H1 (cell line): Measurements from ENCODE around the gene BMP4. TPM values are rescaled to one million over a fixed set of nuclear protein-coding genes. Genes with fewer than 3 reads are reported as not detected.

Source experiments
- ASH2L ChIP-seq: fragments of 200-600, 300-600 bp; sonication (generic); IDR thresholded peaks from one replicate; pipeline ENCODE4 v1.7.1; 2017; ENCODE audit warnings: low read length
- BRCA1 ChIP-seq: IDR thresholded peaks from 2 replicates; pipeline ENCODE4 v1.6.1; 2012; ENCODE audit warnings: low read depth, low read length, improper control_type of control experiment
- EGR1 ChIP-seq: IDR thresholded peaks from 2 replicates; pipeline ENCODE4 v1.6.1; 2011; ENCODE audit warnings: low read depth, low read length, borderline replicate concordance
- EP300 ChIP-seq, 2 experiments: IDR thresholded peaks; 1 replicate in 1 of 2; 2 replicates in 1 of 2; pipeline ENCODE4 v1.6.1; 2011 to 2012; ENCODE audit warnings: low read depth in 2 of 2, low read length in 2 of 2, mild to moderate bottlenecking in 2 of 2, borderline replicate concordance in 1 of 2, inconsistent platforms in 1 of 2, moderate library complexity in 1 of 2
- EZH2 ChIP-seq: fragments of 200-600 bp; sonication (generic); IDR thresholded peaks from 2 replicates; pipeline ENCODE4 v1.7.1; 2012; ENCODE audit warnings: low read depth, mild to moderate bottlenecking, moderate library complexity, low read length, inconsistent platforms; ENCODE audit not compliant: severe bottlenecking
- HDAC2 ChIP-seq, 2 experiments: fragments of 300-600 bp in 1 of 2; sonication (generic) in 1 of 2; IDR thresholded peaks; 2 replicates each; pipeline ENCODE4 v1.6.1; 2011 to 2012; ENCODE audit warnings: low read depth in 2 of 2, low read length in 2 of 2, mild to moderate bottlenecking in 2 of 2, moderate library complexity in 2 of 2, borderline replicate concordance in 1 of 2, inconsistent platforms in 1 of 2
- NANOG ChIP-seq: IDR thresholded peaks from 2 replicates; pipeline ENCODE4 v1.6.1; 2011; ENCODE audit warnings: low read length, low read depth, mild to moderate bottlenecking, inconsistent platforms; ENCODE audit not compliant: insufficient read depth, poor library complexity, severe bottlenecking
- RNF2 ChIP-seq: fragments of 200-900, 300-1000 bp; sonication (generic); IDR thresholded peaks from 2 replicates; pipeline ENCODE4 v1.7.1; 2016; ENCODE audit warnings: borderline replicate concordance, low read depth, mild to moderate bottlenecking, antibody characterized with exemption, low read length; ENCODE audit not compliant: poor library complexity, severe bottlenecking; ENCODE audit errors: missing control alignments
- SAP30 ChIP-seq: fragments of 300-600 bp; sonication (generic); IDR thresholded peaks from 2 replicates; pipeline ENCODE4 v1.7.1; 2012; ENCODE audit warnings: low read length, moderate library complexity, mild to moderate bottlenecking, inconsistent platforms; ENCODE audit not compliant: insufficient read depth, insufficient replicate concordance
- SIN3A ChIP-seq, 2 experiments: IDR thresholded peaks in 1 of 2; conservative IDR thresholded peaks in 1 of 2; 2 replicates each; pipeline ENCODE4 v1.6.1; 2011 to 2012; ENCODE audit warnings: low read length in 2 of 2, improper control_type of control experiment in 1 of 2, low read depth in 1 of 2, mild to moderate bottlenecking in 1 of 2
- SP1 ChIP-seq: IDR thresholded peaks from 2 replicates; pipeline ENCODE4 v1.6.1; 2011; ENCODE audit warnings: low read depth, low read length
- SP2 ChIP-seq: IDR thresholded peaks from 2 replicates; pipeline ENCODE4 v1.6.1; 2012; ENCODE audit warnings: mild to moderate bottlenecking, low read length, inconsistent platforms
- TAF7 ChIP-seq: optimal IDR thresholded peaks from 2 replicates; pipeline ENCODE3; 2011; ENCODE audit warnings: low read depth, mild to moderate bottlenecking, inconsistent platforms, low read length, moderate library complexity, borderline replicate concordance
- TEAD4 ChIP-seq: IDR thresholded peaks from 2 replicates; pipeline ENCODE4 v1.6.1; 2012; ENCODE audit warnings: low read depth, low read length, inconsistent platforms, mixed read lengths
- polyA plus RNA-seq, 7 experiments: library from polyadenylated mRNA; depleted of rRNA in 3 of 7; stranded (reverse) in 5 of 7; unstranded in 2 of 7; fragments of >200 nt in 5 of 7; fragments of 200-250 nt in 2 of 7; gene quantifications; 1 replicate in 5 of 7; 2 replicates in 1 of 7; 4 replicates in 1 of 7; pipeline versions ENCODE4 v1.2.1 to v1.2.3, GENCODE V29; 2011 to 2013; ENCODE audit warnings: missing spikeins in 2 of 7, mixed read lengths in 2 of 7
- total RNA-seq: library from RNA; stranded (reverse); fragmentation: NEBNext Ultra II Directional; extraction: Animal tissue kit (Norgen Biotek cat#: 25700); gene quantifications from 2 replicates; pipeline ENCODE4 v1.2.1, GENCODE V29; 2021

The BMP4 gene
- total and polyA plus RNA-seq, 2 of the 8 experiments (the other 6 are each of a cell fraction or from before 2014, with no cell fraction given), result 2.3 to 5.4 TPM

- TF ChIP-seq EGR1, result no peak
- TF ChIP-seq EP300 (IDR thresholded peaks at IDR 0.05; ENCODE audit: borderline replicate concordance in 1 of 2, low read depth in 2 of 2, low read length in 2 of 2), result no peak
- TF ChIP-seq ASH2L, result peak; percentile 81
- TF ChIP-seq SAP30, result no peak
- no peak for TF ChIP-seq SP2
- TF ChIP-seq TAF7, result no peak
- 0 out of 4 replicates have a peak, but pooled peaks of 1 of the 2 experiments have one; percentile 33 for TF ChIP-seq SIN3A (conservative IDR thresholded peaks at IDR 0.05 in 1 of 2, IDR thresholded peaks at IDR 0.05 in 1 of 2; ENCODE audit: low read depth in 1 of 2, low read length in 2 of 2)
- TF ChIP-seq HDAC2 (IDR thresholded peaks at IDR 0.05; ENCODE audit: borderline replicate concordance in 1 of 2, low read depth in 2 of 2, low read length in 2 of 2), result no peak
- TF ChIP-seq TEAD4, result peak; percentile 82
- no peak for TF ChIP-seq EZH2
- no peak for TF ChIP-seq NANOG
- TF ChIP-seq RNF2, result no peak
- peak; percentile 65 for TF ChIP-seq SP1
- TF ChIP-seq BRCA1, result no peak
Measured at GRCh38 chr14:53942970-53943750, 13.5 kb downstream of the BMP4 start (continued).
